Fibroblast of mammary gland (primary cell): ENCODE data around the gene HEATR5A.
"Not testable (repeated sequence)": the region's sequence is repeated elsewhere in the genome, so short reads cannot be mapped to it uniquely, and the experiment has no call there.

Experiments used
- DNase-seq: peaks from one replicate; pipeline ENCODE4 v3.0.0-alpha.2; 2010; ENCODE audit warnings: low read depth
- H3K4me3 ChIP-seq: 2 replicates; pipeline ENCODE4 v1.5.1; 2011; ENCODE audit warnings: low read depth, mild to moderate bottlenecking, low read length, moderate library complexity; ENCODE audit not compliant: control insufficient read depth
- CTCF ChIP-seq: conservative IDR thresholded peaks from 2 replicates; pipeline ENCODE4 v1.5.1; 2011; ENCODE audit warnings: low read depth, low read length, inconsistent platforms; ENCODE audit not compliant: control insufficient read depth, insufficient read depth

HEATR5A gene

GRCh38 chr14:31258427-31259039 is 161.8 kb downstream of the HEATR5A start:
- TF ChIP-seq CTCF = no peak
- no peak overlapping the region for H3K4me3 ChIP-seq
- no peak for DNase-seq

GRCh38 chr14:31257554-31258426 is 162.6 kb downstream of the HEATR5A start:
- not testable (repeated sequence) for DNase-seq, H3K4me3 ChIP-seq

- no peak overlapping the region for H3K4me3 ChIP-seq
- no peak for TF ChIP-seq CTCF
- DNase-seq = no peak
Measured at GRCh38 chr14:31257244-31257553, 163.2 kb downstream of the HEATR5A start.

- TF ChIP-seq CTCF = no peak
- H3K4me3 ChIP-seq = no peak overlapping the region
- no peak for DNase-seq
Measured at GRCh38 chr14:31256534-31257243, 163.7 kb downstream of the HEATR5A start.

- not testable (repeated sequence) for H3K4me3 ChIP-seq, DNase-seq
Measured at GRCh38 chr14:31255918-31256317, 164.4 kb downstream of the HEATR5A start.

GRCh38 chr14:31255286-31255685 is 165.1 kb downstream of the HEATR5A start:
- no peak for TF ChIP-seq CTCF
- no peak for DNase-seq
- H3K4me3 ChIP-seq = no peak overlapping the region

- H3K4me3 ChIP-seq = no peak overlapping the region
- DNase-seq = no peak
- no peak for TF ChIP-seq CTCF
Measured at GRCh38 chr14:31253746-31254471, 166.4 kb downstream of the HEATR5A start.
